Duodenal mucosa (tissue), 2 donors: Measurements from ENCODE around the gene CERS1.

Source experiments
- H3K27ac ChIP-seq: one replicate; pipeline ENCODE4 v1.7.0; 2013; ENCODE audit warnings: low read depth, low read length
- H3K27me3 ChIP-seq, 2 donors: one replicate each; pipeline ENCODE4 v1.7.0; 2013; ENCODE audit warnings: low read length in 2 of 2, control low read depth in 1 of 2; ENCODE audit not compliant: insufficient read depth in 2 of 2, control insufficient read depth in 1 of 2
- H3K36me3 ChIP-seq, 2 donors: one replicate each; pipeline ENCODE4 v1.7.0; 2013; ENCODE audit warnings: low read length in 2 of 2, control low read depth in 1 of 2; ENCODE audit not compliant: insufficient read depth in 2 of 2, control insufficient read depth in 1 of 2
- H3K4me1 ChIP-seq, 2 donors: one replicate each; pipeline ENCODE4 v1.7.0; 2013; ENCODE audit warnings: low read length in 2 of 2, control low read depth in 1 of 2; ENCODE audit not compliant: insufficient read depth in 2 of 2, control insufficient read depth in 1 of 2
- H3K4me3 ChIP-seq, 2 donors: one replicate each; pipeline ENCODE4 v1.7.0; 2013; ENCODE audit warnings: low read length in 2 of 2, low read depth in 1 of 2
- H3K9ac ChIP-seq, 2 donors: one replicate each; pipeline ENCODE4 v1.7.0; 2013; ENCODE audit warnings: low read length in 2 of 2, low read depth in 1 of 2
- H3K9me3 ChIP-seq, 2 donors: one replicate each; pipeline ENCODE4 v1.7.0; 2013; ENCODE audit warnings: low read length in 2 of 2, control low read depth in 1 of 2; ENCODE audit not compliant: control insufficient read depth in 1 of 2

CERS1 gene

GRCh38 chr19:18886972-18887371 lies 9.0 kb downstream of the CERS1 start:
- Histone ChIP-seq H3K27me3 (peaks cover 0 to 5% of the 10 kb centered on the region in 2 donors), H3K4me1 (peaks cover 4 to 5% of the 10 kb centered on the region in 2 donors), H3K27ac (no peak overlapping the region), H3K9me3 (no peaks in the 10 kb centered on the region), H3K9ac (no peak overlapping the region), H3K4me3 (no peak overlapping the region), H3K36me3 (no peaks in the 10 kb centered on the region)

DNA sequence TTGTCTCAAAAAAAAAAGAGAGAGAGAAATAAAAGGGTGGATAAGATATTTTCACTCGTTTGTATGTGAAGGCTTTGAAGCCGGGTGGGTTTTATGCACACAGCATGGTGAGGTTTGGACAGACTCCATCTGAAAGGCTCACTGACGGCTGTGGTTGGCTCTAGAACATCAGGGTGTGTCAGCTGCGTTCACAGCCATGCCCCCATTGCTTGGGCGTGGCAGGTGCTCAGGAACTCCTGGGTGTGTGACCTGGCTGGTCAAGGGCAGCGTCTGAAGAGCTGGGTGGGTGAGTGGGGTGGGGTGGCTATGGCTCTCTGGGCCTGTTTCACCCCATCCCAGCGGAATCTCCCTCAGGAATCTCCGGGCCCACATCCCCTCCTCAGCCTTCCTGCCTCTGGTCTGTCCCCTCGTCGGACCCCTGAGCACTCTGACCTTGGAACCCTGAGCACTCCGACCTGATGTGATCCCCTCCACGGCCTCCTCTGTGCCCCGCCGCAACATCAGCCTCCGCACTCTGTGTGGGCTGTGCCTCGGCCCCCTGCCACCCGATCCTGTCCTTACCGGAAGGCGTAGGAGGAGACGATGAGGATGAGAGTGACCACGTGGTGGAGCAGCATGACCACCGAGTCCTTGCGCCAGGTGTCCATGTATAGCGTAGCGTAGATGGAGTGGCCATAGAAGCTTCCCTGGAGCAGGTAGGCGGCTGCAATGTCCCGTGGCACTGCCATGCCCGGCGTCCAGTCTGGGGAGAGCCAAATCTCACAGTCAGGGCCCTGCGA lies 12.2 kb downstream of the CERS1 start:
- Histone ChIP-seq H3K27me3 (no peaks in the 10 kb centered on the region), H3K4me3 (no peak overlapping the region), H3K9me3 (no peaks in the 10 kb centered on the region), H3K9ac (no peak overlapping the region), H3K4me1 (peaks cover 4 to 10% of the 10 kb centered on the region in 2 donors), H3K36me3 (no peaks in the 10 kb centered on the region), H3K27ac (no peak overlapping the region)

- Histone ChIP-seq H3K36me3 (no peaks in the 10 kb centered on the region), H3K27ac (no peak overlapping the region), H3K9ac (no peak overlapping the region), H3K4me3 (no peak overlapping the region), H3K4me1 (peaks cover 4 to 10% of the 10 kb centered on the region in 2 donors), H3K27me3 (no peaks in the 10 kb centered on the region), H3K9me3 (no peaks in the 10 kb centered on the region)
Measured at GRCh38 chr19:18881491-18881890, 14.5 kb downstream of the CERS1 start.

- Histone ChIP-seq H3K27ac (no peak overlapping the region), H3K9ac (no peak overlapping the region), H3K4me1 (peaks cover 4 to 10% of the 10 kb centered on the region in 2 donors), H3K36me3 (no peaks in the 10 kb centered on the region), H3K27me3 (no peaks in the 10 kb centered on the region), H3K9me3 (no peaks in the 10 kb centered on the region), H3K4me3 (no peak overlapping the region)
Measured at GRCh38 chr19:18879579-18880373, 16.2 kb downstream of the CERS1 start.

GRCh38 chr19:18878858-18879578 lies 16.9 kb downstream of the CERS1 start:
- Histone ChIP-seq H3K36me3 (no peaks in the 10 kb centered on the region), H3K27ac (no peak overlapping the region), H3K27me3 (no peaks in the 10 kb centered on the region), H3K9me3 (no peaks in the 10 kb centered on the region), H3K9ac (no peak overlapping the region), H3K4me1 (peaks cover 4 to 10% of the 10 kb centered on the region in 2 donors), H3K4me3 (no peak overlapping the region)

DNA sequence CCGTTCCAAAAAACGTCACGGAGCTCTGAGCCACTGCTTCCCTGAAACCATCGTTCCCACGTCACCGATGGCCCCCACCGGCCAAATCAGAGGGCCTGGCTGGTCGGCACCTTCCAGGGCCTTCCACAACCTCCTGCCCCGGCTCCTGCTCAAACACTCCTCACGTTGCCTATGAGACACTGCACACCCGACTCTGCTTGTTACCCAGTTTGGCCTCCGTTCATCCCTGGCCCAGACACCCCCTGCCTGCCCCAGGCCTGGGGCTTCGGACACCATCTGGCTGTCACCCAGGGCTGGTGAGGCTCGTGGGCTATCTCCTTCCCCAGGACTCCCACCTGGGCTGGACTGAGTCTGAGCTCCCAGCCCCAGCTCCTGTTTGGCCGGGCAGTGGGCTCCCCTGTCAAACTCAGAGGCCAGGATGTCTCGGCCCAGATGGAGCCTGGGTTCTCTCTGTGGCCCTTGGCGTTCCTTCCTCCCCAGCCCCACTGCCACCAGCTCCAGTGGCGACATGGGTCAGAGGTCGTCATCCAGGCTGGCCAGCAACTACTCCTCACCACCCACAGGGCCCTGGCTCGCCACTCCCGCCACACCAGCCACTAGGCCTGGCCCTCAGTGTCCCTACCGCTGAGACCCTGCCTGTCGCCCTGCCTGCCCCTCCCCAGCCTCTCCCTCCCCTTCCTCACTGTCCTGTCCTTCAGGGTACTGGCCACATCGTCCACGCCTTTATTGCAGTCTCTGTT lies 17.7 kb downstream of the CERS1 start:
- Histone ChIP-seq H3K27ac (no peak overlapping the region), H3K4me1 (peaks cover 0 to 5% of the 10 kb centered on the region in 2 donors), H3K9me3 (no peaks in the 10 kb centered on the region), H3K4me3 (no peak overlapping the region), H3K36me3 (no peaks in the 10 kb centered on the region), H3K9ac (no peak overlapping the region), H3K27me3 (no peaks in the 10 kb centered on the region)

DNA sequence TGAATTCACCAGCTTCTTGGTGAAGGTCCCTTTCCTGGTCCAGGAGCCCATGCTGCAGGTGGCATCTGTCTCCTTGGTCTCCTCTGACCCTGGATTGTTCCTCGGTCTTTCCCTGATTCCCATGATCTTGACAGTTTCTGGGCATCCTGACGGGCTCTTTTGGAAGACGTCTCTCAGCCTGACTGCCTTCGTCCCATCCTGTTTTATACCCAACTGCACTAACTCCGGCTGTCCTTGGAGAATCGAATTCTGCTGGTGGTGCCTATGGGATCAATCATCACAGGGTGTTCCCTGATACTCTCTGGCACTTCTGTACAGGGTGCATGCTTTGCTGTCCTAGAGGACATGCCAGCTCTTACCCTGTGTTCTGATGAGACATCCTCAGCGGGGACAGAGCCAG lies 19.1 kb downstream of the CERS1 start:
- H3K27ac ChIP-seq: no peak overlapping the region
- H3K27me3 ChIP-seq: no peaks in the 10 kb centered on the region
- H3K9me3 ChIP-seq: no peaks in the 10 kb centered on the region
- no peak overlapping the region for H3K9ac ChIP-seq
- no peak overlapping the region for H3K4me3 ChIP-seq
- H3K36me3 ChIP-seq: no peaks in the 10 kb centered on the region
- peaks cover 0 to 5% of the 10 kb centered on the region in 2 donors for H3K4me1 ChIP-seq

- Histone ChIP-seq H3K4me1 (peaks cover 0 to 5% of the 10 kb centered on the region in 2 donors), H3K27ac (no peak overlapping the region), H3K9ac (no peak overlapping the region), H3K4me3 (no peak overlapping the region), H3K27me3 (peaks cover 0 to 2% of the 10 kb centered on the region in 2 donors), H3K36me3 (no peaks in the 10 kb centered on the region), H3K9me3 (no peaks in the 10 kb centered on the region)
Measured at GRCh38 chr19:18875726-18876125, 20.2 kb downstream of the CERS1 start.

DNA sequence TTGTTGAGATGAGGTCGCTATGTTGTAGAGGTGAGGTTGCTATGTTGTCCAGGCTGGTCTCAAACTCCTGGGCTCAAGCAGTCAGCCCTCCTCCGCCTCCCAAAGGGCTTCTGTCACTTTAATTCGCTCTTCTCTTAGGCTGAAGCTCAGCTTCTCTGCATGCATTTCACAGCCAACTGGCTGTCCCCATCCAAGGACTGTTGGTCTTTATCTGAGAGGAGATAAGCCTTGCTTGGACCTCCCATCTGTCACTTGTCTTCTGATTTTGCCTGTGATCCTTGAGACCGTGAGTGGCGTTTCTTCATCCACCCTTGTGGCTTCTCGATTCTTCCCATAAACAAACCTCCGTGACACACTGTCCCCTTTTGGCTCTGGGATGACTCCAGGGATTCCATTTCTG lies 24.4 kb downstream of the CERS1 start:
- Histone ChIP-seq H3K4me3 (no peak overlapping the region), H3K27ac (no peak overlapping the region), H3K27me3 (peaks cover 0 to 8% of the 10 kb centered on the region in 2 donors), H3K36me3 (peaks cover 7 to 11% of the 10 kb centered on the region in 2 donors), H3K9me3 (no peaks in the 10 kb centered on the region), H3K4me1 (no peaks in the 10 kb centered on the region), H3K9ac (no peak overlapping the region)
